ENCODE measurements around the gene KRT7. TPM values are rescaled to one million over a fixed set of nuclear protein-coding genes. Genes with fewer than 3 reads are reported as not detected.

KRT7 gene
- total RNA-seq, 1 experiment from 2014 or later = 13.9 TPM

- H3K4me1 Mint-ChIP-seq (ENCODE audit: low read depth, unreplicated experiment) = peaks cover 33% of the 10 kb centered on the region
- BruUV-seq (replicated peaks) = no TSS peak
- Histone ChIP-seq H3K36me3 (ENCODE audit: control insufficient read depth, insufficient read depth, low read length) (no peaks in the 10 kb centered on the region), H3K9me3 (no peaks in the 10 kb centered on the region), H3K4me3 (ENCODE audit: low read depth, low read length) (no peak overlapping the region), H3K27me3 (replicated peaks; ENCODE audit: control insufficient read depth, insufficient read depth, low read length) (no peaks in the 10 kb centered on the region), H3K4me1 (peaks cover 25% of the 10 kb centered on the region)
- H3K4me3 Mint-ChIP-seq (ENCODE audit: unreplicated experiment) = no peak overlapping the region
- DNase-seq = no peak
- TF ChIP-seq CTCF (IDR thresholded peaks at IDR 0.05; ENCODE audit: insufficient read depth in 1 of 2, low read depth in 1 of 2, low read length in 1 of 2, severe bottlenecking in 1 of 2, unreplicated experiment in 1 of 2) = no peak
- H3K36me3 Mint-ChIP-seq (ENCODE audit: insufficient read depth, unreplicated experiment) = peaks cover 12% of the 10 kb centered on the region
- intact Hi-C loops (cut with micrococcal nuclease; ENCODE audit: unreplicated experiment) = no loop called here
- ChIA-PET POLR2A (no interaction called here), CTCF (no interaction called here)
- peaks cover 2% of the 10 kb centered on the region for H3K27me3 Mint-ChIP-seq (ENCODE audit: insufficient read depth, unreplicated experiment)
- peak overlapping the region; percentile 73 for H3K27ac Mint-ChIP-seq (ENCODE audit: unreplicated experiment)
- no peaks in the 10 kb centered on the region for H3K9me3 Mint-ChIP-seq (ENCODE audit: unreplicated experiment)
Measured at GRCh38 chr12:52245962-52246569, 13.0 kb downstream of the KRT7 start.

- peak overlapping the region; percentile 75 for H3K27ac Mint-ChIP-seq (ENCODE audit: unreplicated experiment)
- H3K27me3 Mint-ChIP-seq (ENCODE audit: insufficient read depth, unreplicated experiment) = peaks cover 2% of the 10 kb centered on the region
- BruUV-seq (replicated peaks) = TSS peak; percentile 41
- ChIA-PET CTCF (no interaction called here), POLR2A (no interaction called here)
- no peaks in the 10 kb centered on the region for H3K27me3 ChIP-seq (replicated peaks; ENCODE audit: control insufficient read depth, insufficient read depth, low read length)
- H3K9me3 ChIP-seq = no peaks in the 10 kb centered on the region
- H3K4me1 Mint-ChIP-seq (ENCODE audit: low read depth, unreplicated experiment) = peaks cover 33% of the 10 kb centered on the region
- no peak for DNase-seq
- H3K4me3 ChIP-seq (ENCODE audit: low read depth, low read length) = no peak overlapping the region
- intact Hi-C loops (cut with micrococcal nuclease; ENCODE audit: unreplicated experiment) = no loop called here
- no peak for TF ChIP-seq CTCF (IDR thresholded peaks at IDR 0.05; ENCODE audit: insufficient read depth in 1 of 2, low read depth in 1 of 2, low read length in 1 of 2, severe bottlenecking in 1 of 2, unreplicated experiment in 1 of 2)
- H3K36me3 ChIP-seq (ENCODE audit: control insufficient read depth, insufficient read depth, low read length) = no peaks in the 10 kb centered on the region
- H3K4me1 ChIP-seq = peaks cover 25% of the 10 kb centered on the region
- H3K36me3 Mint-ChIP-seq (ENCODE audit: insufficient read depth, unreplicated experiment) = peaks cover 12% of the 10 kb centered on the region
- H3K4me3 Mint-ChIP-seq (ENCODE audit: unreplicated experiment) = no peak overlapping the region
- no peaks in the 10 kb centered on the region for H3K9me3 Mint-ChIP-seq (ENCODE audit: unreplicated experiment)
Measured at GRCh38 chr12:52246720-52247621, 13.9 kb downstream of the KRT7 start.

- peaks cover 33% of the 10 kb centered on the region for H3K4me1 Mint-ChIP-seq (ENCODE audit: low read depth, unreplicated experiment)
- ChIA-PET CTCF (no interaction called here), POLR2A (no interaction called here)
- H3K27me3 Mint-ChIP-seq (ENCODE audit: insufficient read depth, unreplicated experiment) = peaks cover 2% of the 10 kb centered on the region
- peaks cover 12% of the 10 kb centered on the region for H3K36me3 Mint-ChIP-seq (ENCODE audit: insufficient read depth, unreplicated experiment)
- Histone ChIP-seq H3K36me3 (ENCODE audit: control insufficient read depth, insufficient read depth, low read length) (no peaks in the 10 kb centered on the region), H3K9me3 (no peaks in the 10 kb centered on the region), H3K4me1 (peaks cover 25% of the 10 kb centered on the region), H3K4me3 (ENCODE audit: low read depth, low read length) (no peak overlapping the region), H3K27me3 (replicated peaks; ENCODE audit: control insufficient read depth, insufficient read depth, low read length) (no peaks in the 10 kb centered on the region)
- DNase-seq = no peak
- H3K27ac Mint-ChIP-seq (ENCODE audit: unreplicated experiment) = peak overlapping the region; percentile 75
- no peak overlapping the region for H3K4me3 Mint-ChIP-seq (ENCODE audit: unreplicated experiment)
- BruUV-seq (replicated peaks) = no TSS peak
- TF ChIP-seq CTCF (IDR thresholded peaks at IDR 0.05; ENCODE audit: insufficient read depth in 1 of 2, low read depth in 1 of 2, low read length in 1 of 2, severe bottlenecking in 1 of 2, unreplicated experiment in 1 of 2) = no peak
- no peaks in the 10 kb centered on the region for H3K9me3 Mint-ChIP-seq (ENCODE audit: unreplicated experiment)
- intact Hi-C loops (cut with micrococcal nuclease; ENCODE audit: unreplicated experiment) = no loop called here
Measured at GRCh38 chr12:52247622-52248540, 14.8 kb downstream of the KRT7 start.
